K562 (cell line): Measurements from ENCODE around the gene ZNF598. TPM values are rescaled to one million over a fixed set of nuclear protein-coding genes. Genes with fewer than 3 reads are reported as not detected.

Experiments
- polyA plus RNA-seq, 8 experiments: library from polyadenylated mRNA; depleted of rRNA in 4 of 8; stranded (reverse) in 5 of 8; unstranded in 3 of 8; fragments of >200 nt; fragmentation: Nextera tagmentation in 2 of 8; fragmentation: Illumina TruSeq in 1 of 8; extraction: Ambion mirVana in 2 of 8; extraction: Trizol in 1 of 8; gene quantifications; 2 replicates each; pipeline versions ENCODE4 v1.2.1 to v1.2.3, GENCODE V29; 2011 to 2014; ENCODE audit warnings: inconsistent platforms in 1 of 8, missing spikeins in 1 of 8
- small RNA-seq: library from RNA; depleted of rRNA; stranded (forward); fragments of <200 nt; gene quantifications from one replicate; pipeline ENCODE3, GENCODE V24; 2014
- total RNA-seq, 7 experiments: library from RNA; depleted of rRNA in 6 of 7; stranded (reverse); fragments of >200 nt in 6 of 7; fragmentation: Illumina TruSeq in 2 of 7; extraction: Trizol in 2 of 7; gene quantifications; 2 replicates each; pipeline versions ENCODE4 v1.2.1 to v1.2.3, GENCODE V29; 2011 to 2021; ENCODE audit warnings: low replicate concordance in 1 of 7

Gene ZNF598
- total and polyA plus RNA-seq, 9 of the 15 experiments (the other 6 are each of a cell fraction or from before 2014, with no cell fraction given) = 0.11 to 115 (median 29.6) TPM

Small RNA genes lying within 50 kb of the gene (small RNA-seq; reads per million reads assigned to genes)
- gene AC005363.2 (not detected), gene RN7SL219P (not detected), gene SNORA10 (not detected), gene SNORA64 (not detected)

Other genes starting within 250 kb of the ZNF598 start
Only the 7 nearest of the 33 such genes appear.
- gene TBL3, start 37.8 kb downstream of the ZNF598 start, total RNA-seq (2014; rRNA removed) = 115 and 117 TPM in 2 replicates
- 2.6 and 8.0 TPM in 2 replicates for gene TBL3, start 37.8 kb downstream of the ZNF598 start, total RNA-seq (2014; rRNA removed; fragmentation: Illumina TruSeq; extraction: Trizol)
- gene TBL3, start 37.8 kb downstream of the ZNF598 start, total RNA-seq (2015; rRNA removed; fragmentation: Illumina TruSeq; extraction: Trizol) = 24.5 and 28.3 TPM in 2 replicates
- gene TBL3, start 37.8 kb downstream of the ZNF598 start, total RNA-seq (2021) = 106 and 108 TPM in 2 replicates
- gene TBL3, start 37.8 kb downstream of the ZNF598 start, polyA plus RNA-seq (2011; rRNA removed) = 21.1 and 53.1 TPM in 2 replicates
- 47.3 and 78.3 TPM in 2 replicates for gene TBL3, start 37.8 kb downstream of the ZNF598 start, polyA plus RNA-seq (2014; fragmentation: Illumina TruSeq; extraction: Trizol)
- gene TBL3, start 37.8 kb downstream of the ZNF598 start, polyA plus RNA-seq (2014; fragmentation: Nextera tagmentation; extraction: Ambion mirVana) = 1 to 10 TPM in 1 of 2 experiments, under 1 TPM in 1; 0.97 to 7.2 TPM
- 56.5 and 80.8 TPM in 2 replicates for gene TBL3, start 37.8 kb downstream of the ZNF598 start, polyA plus RNA-seq (2014; rRNA removed)
- not detected in 2 replicates for gene NOXO1, start 28.4 kb downstream of the ZNF598 start, total RNA-seq (2014; rRNA removed)
- gene NOXO1, start 28.4 kb downstream of the ZNF598 start, total RNA-seq (2014; rRNA removed; fragmentation: Illumina TruSeq; extraction: Trizol) = not detected in 2 replicates
- not detected in 2 replicates for gene NOXO1, start 28.4 kb downstream of the ZNF598 start, total RNA-seq (2015; rRNA removed; fragmentation: Illumina TruSeq; extraction: Trizol)
- gene NOXO1, start 28.4 kb downstream of the ZNF598 start, total RNA-seq (2021) = not detected in 2 replicates
- not detected in 2 replicates for gene NOXO1, start 28.4 kb downstream of the ZNF598 start, polyA plus RNA-seq (2011; rRNA removed)
- gene NOXO1, start 28.4 kb downstream of the ZNF598 start, polyA plus RNA-seq (2014; fragmentation: Illumina TruSeq; extraction: Trizol) = not detected in 2 replicates
- not detected for gene NOXO1, start 28.4 kb downstream of the ZNF598 start, polyA plus RNA-seq (2014; fragmentation: Nextera tagmentation; extraction: Ambion mirVana)
- not detected in 2 replicates for gene NOXO1, start 28.4 kb downstream of the ZNF598 start, polyA plus RNA-seq (2014; rRNA removed)
- gene GFER, start 25.6 kb downstream of the ZNF598 start, total RNA-seq (2014; rRNA removed) = 46.2 and 67.8 TPM in 2 replicates
- gene GFER, start 25.6 kb downstream of the ZNF598 start, total RNA-seq (2014; rRNA removed; fragmentation: Illumina TruSeq; extraction: Trizol) = 10.1 and 15.6 TPM in 2 replicates
- 22.9 and 26.3 TPM in 2 replicates for gene GFER, start 25.6 kb downstream of the ZNF598 start, total RNA-seq (2015; rRNA removed; fragmentation: Illumina TruSeq; extraction: Trizol)
- 53.7 and 54.7 TPM in 2 replicates for gene GFER, start 25.6 kb downstream of the ZNF598 start, total RNA-seq (2021)
- 16.5 and 28.7 TPM in 2 replicates for gene GFER, start 25.6 kb downstream of the ZNF598 start, polyA plus RNA-seq (2011; rRNA removed)
- 19.8 and 24.3 TPM in 2 replicates for gene GFER, start 25.6 kb downstream of the ZNF598 start, polyA plus RNA-seq (2014; fragmentation: Illumina TruSeq; extraction: Trizol)
- 1 to 10 TPM; 4.3 to 5.1 TPM for gene GFER, start 25.6 kb downstream of the ZNF598 start, polyA plus RNA-seq (2014; fragmentation: Nextera tagmentation; extraction: Ambion mirVana)
- 45.4 and 46.8 TPM in 2 replicates for gene GFER, start 25.6 kb downstream of the ZNF598 start, polyA plus RNA-seq (2014; rRNA removed)
- gene SYNGR3, start 19.9 kb downstream of the ZNF598 start, total RNA-seq (2014; rRNA removed) = 69.2 and 110 TPM in 2 replicates
- gene SYNGR3, start 19.9 kb downstream of the ZNF598 start, total RNA-seq (2014; rRNA removed; fragmentation: Illumina TruSeq; extraction: Trizol) = 17.8 and 20.7 TPM in 2 replicates
- 24.4 and 28.6 TPM in 2 replicates for gene SYNGR3, start 19.9 kb downstream of the ZNF598 start, total RNA-seq (2015; rRNA removed; fragmentation: Illumina TruSeq; extraction: Trizol)
- gene SYNGR3, start 19.9 kb downstream of the ZNF598 start, total RNA-seq (2021) = 61.9 and 68.8 TPM in 2 replicates
- gene SYNGR3, start 19.9 kb downstream of the ZNF598 start, polyA plus RNA-seq (2011; rRNA removed) = 36.3 and 38.3 TPM in 2 replicates
- 41.5 and 44.1 TPM in 2 replicates for gene SYNGR3, start 19.9 kb downstream of the ZNF598 start, polyA plus RNA-seq (2014; fragmentation: Illumina TruSeq; extraction: Trizol)
- gene SYNGR3, start 19.9 kb downstream of the ZNF598 start, polyA plus RNA-seq (2014; fragmentation: Nextera tagmentation; extraction: Ambion mirVana) = 1 to 10 TPM; 3.7 to 4.4 TPM
- 47.7 and 69.1 TPM in 2 replicates for gene SYNGR3, start 19.9 kb downstream of the ZNF598 start, polyA plus RNA-seq (2014; rRNA removed)
- gene NPW, start 10.0 kb upstream of the ZNF598 start, total RNA-seq (2014; rRNA removed) = 2.6 and 4.2 TPM in 2 replicates
- not detected in 2 replicates for gene NPW, start 10.0 kb upstream of the ZNF598 start, total RNA-seq (2014; rRNA removed; fragmentation: Illumina TruSeq; extraction: Trizol)
- 0.14 and 0.23 TPM in 2 replicates for gene NPW, start 10.0 kb upstream of the ZNF598 start, total RNA-seq (2015; rRNA removed; fragmentation: Illumina TruSeq; extraction: Trizol)
- gene NPW, start 10.0 kb upstream of the ZNF598 start, total RNA-seq (2021) = 3.1 and 4.6 TPM in 2 replicates
- 0.31 and 0.32 TPM in 2 replicates for gene NPW, start 10.0 kb upstream of the ZNF598 start, polyA plus RNA-seq (2011; rRNA removed)
- not detected in 2 replicates for gene NPW, start 10.0 kb upstream of the ZNF598 start, polyA plus RNA-seq (2014; fragmentation: Illumina TruSeq; extraction: Trizol)
- gene NPW, start 10.0 kb upstream of the ZNF598 start, polyA plus RNA-seq (2014; fragmentation: Nextera tagmentation; extraction: Ambion mirVana) = not detected
- 0.85 and 4.0 TPM in 2 replicates for gene NPW, start 10.0 kb upstream of the ZNF598 start, polyA plus RNA-seq (2014; rRNA removed)
- 23.4 and 34.2 TPM in 2 replicates for gene NHERF2, start 17.1 kb upstream of the ZNF598 start, total RNA-seq (2014; rRNA removed)
- gene NHERF2, start 17.1 kb upstream of the ZNF598 start, total RNA-seq (2014; rRNA removed; fragmentation: Illumina TruSeq; extraction: Trizol) = 2.0 and 2.6 TPM in 2 replicates
- gene NHERF2, start 17.1 kb upstream of the ZNF598 start, total RNA-seq (2015; rRNA removed; fragmentation: Illumina TruSeq; extraction: Trizol) = 11.2 and 12.9 TPM in 2 replicates
- gene NHERF2, start 17.1 kb upstream of the ZNF598 start, total RNA-seq (2021) = 42.0 and 44.1 TPM in 2 replicates
- 12.5 and 16.4 TPM in 2 replicates for gene NHERF2, start 17.1 kb upstream of the ZNF598 start, polyA plus RNA-seq (2011; rRNA removed)
- gene NHERF2, start 17.1 kb upstream of the ZNF598 start, polyA plus RNA-seq (2014; fragmentation: Illumina TruSeq; extraction: Trizol) = 8.5 and 24.9 TPM in 2 replicates
- gene NHERF2, start 17.1 kb upstream of the ZNF598 start, polyA plus RNA-seq (2014; fragmentation: Nextera tagmentation; extraction: Ambion mirVana) = under 1 TPM; 0.15 to 0.38 TPM
- 29.4 and 29.5 TPM in 2 replicates for gene NHERF2, start 17.1 kb upstream of the ZNF598 start, polyA plus RNA-seq (2014; rRNA removed)
- 58.8 and 76.7 TPM in 2 replicates for gene NTHL1, start 38.0 kb upstream of the ZNF598 start, total RNA-seq (2014; rRNA removed)
- 3.6 and 6.7 TPM in 2 replicates for gene NTHL1, start 38.0 kb upstream of the ZNF598 start, total RNA-seq (2014; rRNA removed; fragmentation: Illumina TruSeq; extraction: Trizol)
- 27.9 and 30.6 TPM in 2 replicates for gene NTHL1, start 38.0 kb upstream of the ZNF598 start, total RNA-seq (2015; rRNA removed; fragmentation: Illumina TruSeq; extraction: Trizol)
- gene NTHL1, start 38.0 kb upstream of the ZNF598 start, total RNA-seq (2021) = 43.5 and 54.2 TPM in 2 replicates
- 17.6 and 27.0 TPM in 2 replicates for gene NTHL1, start 38.0 kb upstream of the ZNF598 start, polyA plus RNA-seq (2011; rRNA removed)
- gene NTHL1, start 38.0 kb upstream of the ZNF598 start, polyA plus RNA-seq (2014; fragmentation: Illumina TruSeq; extraction: Trizol) = 11.4 and 20.2 TPM in 2 replicates
- gene NTHL1, start 38.0 kb upstream of the ZNF598 start, polyA plus RNA-seq (2014; fragmentation: Nextera tagmentation; extraction: Ambion mirVana) = 1 to 10 TPM; 1.1 to 4.7 TPM
- 45.0 and 52.8 TPM in 2 replicates for gene NTHL1, start 38.0 kb upstream of the ZNF598 start, polyA plus RNA-seq (2014; rRNA removed)